HEK293 (cell line): ENCODE measurements around the gene IDH3B.
A peak's percentile ranks its signal among the peaks of the same experiment; 100 is the strongest.

ENCODE experiments used
- KLF1 ChIP-seq: fragments of 450-650 bp; formaldehyde crosslinking; IDR thresholded peaks from 2 replicates; pipeline ENCODE4 v1.5.1; 2016; ENCODE audit warnings: missing biosample characterization, missing genetic modification characterization
- MEIS1 ChIP-seq: sonication (generic); formaldehyde crosslinking; IDR thresholded peaks from 2 replicates; pipeline ENCODE4 v1.8.1; 2022; ENCODE audit warnings: missing genetic modification reagents, mild to moderate bottlenecking, borderline replicate concordance
- MZF1 ChIP-seq: fragments of 450-650 bp; formaldehyde crosslinking; IDR thresholded peaks from 2 replicates; pipeline ENCODE4 v1.5.1; 2017; ENCODE audit warnings: missing biosample characterization, missing genetic modification characterization, borderline replicate concordance
- RBAK ChIP-seq: fragments of 450-650 bp; formaldehyde crosslinking; IDR thresholded peaks from 2 replicates; pipeline ENCODE4 v1.5.1; 2016; ENCODE audit warnings: missing biosample characterization, missing genetic modification characterization
- SP3 ChIP-seq: fragments of 450-650 bp; formaldehyde crosslinking; IDR thresholded peaks from 2 replicates; pipeline ENCODE4 v1.5.1; 2016; ENCODE audit warnings: missing biosample characterization, missing genetic modification characterization
- YY2 ChIP-seq: fragments of 450-650 bp; formaldehyde crosslinking; IDR thresholded peaks from 2 replicates; pipeline ENCODE4 v1.5.1; 2016; ENCODE audit warnings: missing biosample characterization, missing genetic modification characterization
- ZEB2 ChIP-seq: fragments of 450-650 bp; formaldehyde crosslinking; IDR thresholded peaks from 2 replicates; pipeline ENCODE4 v1.5.1; 2016; ENCODE audit warnings: missing biosample characterization, missing genetic modification characterization
- ZNF112 ChIP-seq: fragments of 450-650 bp; formaldehyde crosslinking; IDR thresholded peaks from 2 replicates; pipeline ENCODE4 v1.5.0; 2017; ENCODE audit warnings: missing biosample characterization, missing genetic modification characterization
- ZNF157 ChIP-seq: fragments of 450-650 bp; formaldehyde crosslinking; IDR thresholded peaks from 2 replicates; pipeline ENCODE4 v1.5.1; 2016; ENCODE audit warnings: missing biosample characterization, missing genetic modification characterization
- ZNF214 ChIP-seq: fragments of 450-650 bp; formaldehyde crosslinking; IDR thresholded peaks from 2 replicates; pipeline ENCODE4 v1.5.1; 2017; ENCODE audit warnings: missing biosample characterization, mild to moderate bottlenecking, missing genetic modification characterization, borderline replicate concordance
- ZNF23 ChIP-seq: fragments of 450-650 bp; formaldehyde crosslinking; IDR thresholded peaks from 2 replicates; pipeline ENCODE4 v1.5.1; 2016; ENCODE audit warnings: missing biosample characterization, missing genetic modification characterization, borderline replicate concordance
- ZNF311 ChIP-seq: fragments of 450-650 bp; formaldehyde crosslinking; IDR thresholded peaks from 2 replicates; pipeline ENCODE4 v1.5.1; 2017; ENCODE audit warnings: missing biosample characterization, missing genetic modification characterization, borderline replicate concordance
- ZNF426 ChIP-seq: fragments of 450-650 bp; formaldehyde crosslinking; IDR thresholded peaks from 2 replicates; pipeline ENCODE4 v1.5.1; 2017; ENCODE audit warnings: missing biosample characterization, missing genetic modification characterization, mild to moderate bottlenecking, inconsistent platforms, moderate library complexity
- ZNF555 ChIP-seq: fragments of 450-650 bp; formaldehyde crosslinking; conservative IDR thresholded peaks from 2 replicates; pipeline ENCODE4 v1.5.1; 2017; ENCODE audit warnings: missing biosample characterization, mild to moderate bottlenecking, missing genetic modification characterization, inconsistent platforms
- ZNF596 ChIP-seq: fragments of 450-650 bp; IDR thresholded peaks from 2 replicates; pipeline ENCODE4 v1.5.0; 2018; ENCODE audit warnings: missing biosample characterization, mild to moderate bottlenecking, missing genetic modification characterization, moderate library complexity
- ZNF623 ChIP-seq: fragments of 450-650 bp; formaldehyde crosslinking; IDR thresholded peaks from 2 replicates; pipeline ENCODE4 v1.5.1; 2016; ENCODE audit warnings: missing biosample characterization, missing genetic modification characterization
- ZNF701 ChIP-seq: fragments of 450-650 bp; formaldehyde crosslinking; IDR thresholded peaks from 2 replicates; pipeline ENCODE4 v1.5.1; 2016; ENCODE audit warnings: missing biosample characterization, missing genetic modification characterization
- ZNF777 ChIP-seq: fragments of 450-650 bp; formaldehyde crosslinking; IDR thresholded peaks from 2 replicates; pipeline ENCODE4 v1.5.1; 2017; ENCODE audit warnings: missing biosample characterization, missing genetic modification characterization, borderline replicate concordance
- TF ChIP-seq, protein P1 (sequence below): fragments of 450-650 bp; formaldehyde crosslinking; IDR thresholded peaks from 2 replicates; pipeline ENCODE4 v1.5.1; 2016; ENCODE audit warnings: missing biosample characterization, missing genetic modification characterization
- TF ChIP-seq, protein P2 (sequence below): fragments of 450-650 bp; formaldehyde crosslinking; IDR thresholded peaks from 2 replicates; pipeline ENCODE4 v1.5.1; 2016; ENCODE audit warnings: missing biosample characterization, missing genetic modification characterization
- TF ChIP-seq, protein P3 (sequence below): fragments of 450-650 bp; formaldehyde crosslinking; IDR thresholded peaks from 2 replicates; pipeline ENCODE4 v1.5.1; 2016; ENCODE audit warnings: missing biosample characterization, missing genetic modification characterization
- TF ChIP-seq, protein P4 (sequence below): fragments of 450-650 bp; formaldehyde crosslinking; IDR thresholded peaks from 2 replicates; pipeline ENCODE4 v1.5.1; 2017; ENCODE audit warnings: missing biosample characterization, missing genetic modification characterization
- TF ChIP-seq, protein P5 (sequence below): fragments of 450-650 bp; IDR thresholded peaks from 2 replicates; pipeline ENCODE4 v1.5.1; 2018; ENCODE audit warnings: missing biosample characterization, missing genetic modification characterization
- TF ChIP-seq, protein P6 (sequence below): fragments of 450-650 bp; formaldehyde crosslinking; IDR thresholded peaks from 2 replicates; pipeline ENCODE4 v1.5.1; 2016; ENCODE audit warnings: missing biosample characterization, missing genetic modification characterization
- TF ChIP-seq, protein P7 (sequence below): fragments of 450-650 bp; formaldehyde crosslinking; IDR thresholded peaks from 2 replicates; pipeline ENCODE4 v1.5.1; 2016; ENCODE audit warnings: missing biosample characterization, missing genetic modification characterization

Gene IDH3B

DNA sequence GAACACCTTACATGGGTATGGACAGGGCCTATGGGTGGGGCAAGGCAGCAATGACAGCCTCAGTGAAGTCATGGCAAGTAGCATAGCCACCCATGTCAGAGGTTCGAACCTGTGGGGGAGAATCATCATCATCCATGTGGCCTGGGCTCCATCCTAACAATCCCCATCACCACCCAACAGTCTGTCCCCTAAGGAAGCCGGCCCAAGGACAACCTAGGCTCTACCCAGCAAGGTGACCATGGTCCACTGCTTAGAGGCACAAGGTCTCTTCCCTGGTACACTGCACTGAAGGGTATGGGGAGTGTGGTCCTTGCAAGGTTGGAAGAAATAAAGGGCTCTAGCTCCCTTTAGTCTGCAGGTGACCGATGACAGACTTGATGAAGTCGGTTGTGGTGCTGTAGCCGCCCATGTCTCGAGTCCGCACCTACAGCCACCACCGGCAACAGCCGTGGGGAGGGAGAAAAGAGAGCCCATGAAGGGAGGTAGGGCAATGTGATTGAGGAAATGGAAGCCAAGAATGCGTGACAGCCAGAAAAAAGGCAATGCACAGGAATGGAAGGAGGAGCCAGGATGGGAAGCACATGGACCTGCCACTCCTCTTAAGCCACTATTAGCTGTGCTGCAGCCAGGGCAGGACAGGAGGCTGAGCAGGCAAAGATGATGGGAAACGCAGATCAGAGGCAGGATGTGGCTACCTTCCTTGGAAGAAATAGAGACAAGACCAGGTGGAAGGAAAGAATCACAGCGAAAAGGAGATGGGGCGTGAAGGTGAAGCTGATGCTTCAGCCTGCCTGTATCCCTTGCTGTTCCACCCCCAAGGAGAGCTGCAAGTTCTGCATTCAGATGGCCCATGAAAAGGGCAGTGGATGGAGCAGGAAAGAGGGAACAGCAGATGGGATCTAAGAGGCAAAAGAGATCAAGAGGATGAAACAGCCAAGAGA is 5.3 kb downstream of the IDH3B start (continued):
- no peak for TF ChIP-seq ZNF623 (tag by site-specific recombination)
- TF ChIP-seq ZEB2 (tag by site-specific recombination): peak; percentile 62; the same call in 1 of the 2 replicates
- TF ChIP-seq, protein P1, sequence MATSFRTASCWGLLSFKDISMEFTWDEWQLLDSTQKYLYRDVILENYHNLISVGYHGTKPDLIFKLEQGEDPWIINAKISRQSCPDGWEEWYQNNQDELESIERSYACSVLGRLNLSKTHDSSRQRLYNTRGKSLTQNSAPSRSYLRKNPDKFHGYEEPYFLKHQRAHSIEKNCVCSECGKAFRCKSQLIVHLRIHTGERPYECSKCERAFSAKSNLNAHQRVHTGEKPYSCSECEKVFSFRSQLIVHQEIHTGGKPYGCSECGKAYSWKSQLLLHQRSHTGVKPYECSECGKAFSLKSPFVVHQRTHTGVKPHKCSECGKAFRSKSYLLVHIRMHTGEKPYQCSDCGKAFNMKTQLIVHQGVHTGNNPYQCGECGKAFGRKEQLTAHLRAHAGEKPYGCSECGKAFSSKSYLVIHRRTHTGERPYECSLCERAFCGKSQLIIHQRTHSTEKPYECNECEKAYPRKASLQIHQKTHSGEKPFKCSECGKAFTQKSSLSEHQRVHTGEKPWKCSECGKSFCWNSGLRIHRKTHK (tag by site-specific recombination): no peak
- no peak for TF ChIP-seq MEIS1 (CRISPR knock-in tag)
- TF ChIP-seq, protein P2, sequence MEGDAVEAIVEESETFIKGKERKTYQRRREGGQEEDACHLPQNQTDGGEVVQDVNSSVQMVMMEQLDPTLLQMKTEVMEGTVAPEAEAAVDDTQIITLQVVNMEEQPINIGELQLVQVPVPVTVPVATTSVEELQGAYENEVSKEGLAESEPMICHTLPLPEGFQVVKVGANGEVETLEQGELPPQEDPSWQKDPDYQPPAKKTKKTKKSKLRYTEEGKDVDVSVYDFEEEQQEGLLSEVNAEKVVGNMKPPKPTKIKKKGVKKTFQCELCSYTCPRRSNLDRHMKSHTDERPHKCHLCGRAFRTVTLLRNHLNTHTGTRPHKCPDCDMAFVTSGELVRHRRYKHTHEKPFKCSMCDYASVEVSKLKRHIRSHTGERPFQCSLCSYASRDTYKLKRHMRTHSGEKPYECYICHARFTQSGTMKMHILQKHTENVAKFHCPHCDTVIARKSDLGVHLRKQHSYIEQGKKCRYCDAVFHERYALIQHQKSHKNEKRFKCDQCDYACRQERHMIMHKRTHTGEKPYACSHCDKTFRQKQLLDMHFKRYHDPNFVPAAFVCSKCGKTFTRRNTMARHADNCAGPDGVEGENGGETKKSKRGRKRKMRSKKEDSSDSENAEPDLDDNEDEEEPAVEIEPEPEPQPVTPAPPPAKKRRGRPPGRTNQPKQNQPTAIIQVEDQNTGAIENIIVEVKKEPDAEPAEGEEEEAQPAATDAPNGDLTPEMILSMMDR: no peak
- TF ChIP-seq ZNF596: no peak
- no peak for TF ChIP-seq ZNF157 (tag by site-specific recombination)
- TF ChIP-seq SP3 (tag by site-specific recombination): peak; percentile 27
- no peak for TF ChIP-seq ZNF701 (tag by site-specific recombination)
- peak; percentile 73 for TF ChIP-seq MZF1
- TF ChIP-seq ZNF311 (tag by site-specific recombination): no peak
- TF ChIP-seq YY2: no peak
- TF ChIP-seq, protein P3, sequence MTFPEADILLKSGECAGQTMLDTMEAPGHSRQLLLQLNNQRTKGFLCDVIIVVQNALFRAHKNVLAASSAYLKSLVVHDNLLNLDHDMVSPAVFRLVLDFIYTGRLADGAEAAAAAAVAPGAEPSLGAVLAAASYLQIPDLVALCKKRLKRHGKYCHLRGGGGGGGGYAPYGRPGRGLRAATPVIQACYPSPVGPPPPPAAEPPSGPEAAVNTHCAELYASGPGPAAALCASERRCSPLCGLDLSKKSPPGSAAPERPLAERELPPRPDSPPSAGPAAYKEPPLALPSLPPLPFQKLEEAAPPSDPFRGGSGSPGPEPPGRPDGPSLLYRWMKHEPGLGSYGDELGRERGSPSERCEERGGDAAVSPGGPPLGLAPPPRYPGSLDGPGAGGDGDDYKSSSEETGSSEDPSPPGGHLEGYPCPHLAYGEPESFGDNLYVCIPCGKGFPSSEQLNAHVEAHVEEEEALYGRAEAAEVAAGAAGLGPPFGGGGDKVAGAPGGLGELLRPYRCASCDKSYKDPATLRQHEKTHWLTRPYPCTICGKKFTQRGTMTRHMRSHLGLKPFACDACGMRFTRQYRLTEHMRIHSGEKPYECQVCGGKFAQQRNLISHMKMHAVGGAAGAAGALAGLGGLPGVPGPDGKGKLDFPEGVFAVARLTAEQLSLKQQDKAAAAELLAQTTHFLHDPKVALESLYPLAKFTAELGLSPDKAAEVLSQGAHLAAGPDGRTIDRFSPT (tag by site-specific recombination): no peak
- TF ChIP-seq, protein P4, sequence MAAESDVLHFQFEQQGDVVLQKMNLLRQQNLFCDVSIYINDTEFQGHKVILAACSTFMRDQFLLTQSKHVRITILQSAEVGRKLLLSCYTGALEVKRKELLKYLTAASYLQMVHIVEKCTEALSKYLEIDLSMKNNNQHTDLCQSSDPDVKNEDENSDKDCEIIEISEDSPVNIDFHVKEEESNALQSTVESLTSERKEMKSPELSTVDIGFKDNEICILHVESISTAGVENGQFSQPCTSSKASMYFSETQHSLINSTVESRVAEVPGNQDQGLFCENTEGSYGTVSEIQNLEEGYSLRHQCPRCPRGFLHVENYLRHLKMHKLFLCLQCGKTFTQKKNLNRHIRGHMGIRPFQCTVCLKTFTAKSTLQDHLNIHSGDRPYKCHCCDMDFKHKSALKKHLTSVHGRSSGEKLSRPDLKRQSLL: 0 out of 2 replicates have a peak, but pooled peaks have one; percentile 45
- no peak for TF ChIP-seq KLF1
- no peak for TF ChIP-seq ZNF214 (tag by site-specific recombination)
- no peak for TF ChIP-seq ZNF555 (tag by site-specific recombination)
- TF ChIP-seq, protein P5, sequence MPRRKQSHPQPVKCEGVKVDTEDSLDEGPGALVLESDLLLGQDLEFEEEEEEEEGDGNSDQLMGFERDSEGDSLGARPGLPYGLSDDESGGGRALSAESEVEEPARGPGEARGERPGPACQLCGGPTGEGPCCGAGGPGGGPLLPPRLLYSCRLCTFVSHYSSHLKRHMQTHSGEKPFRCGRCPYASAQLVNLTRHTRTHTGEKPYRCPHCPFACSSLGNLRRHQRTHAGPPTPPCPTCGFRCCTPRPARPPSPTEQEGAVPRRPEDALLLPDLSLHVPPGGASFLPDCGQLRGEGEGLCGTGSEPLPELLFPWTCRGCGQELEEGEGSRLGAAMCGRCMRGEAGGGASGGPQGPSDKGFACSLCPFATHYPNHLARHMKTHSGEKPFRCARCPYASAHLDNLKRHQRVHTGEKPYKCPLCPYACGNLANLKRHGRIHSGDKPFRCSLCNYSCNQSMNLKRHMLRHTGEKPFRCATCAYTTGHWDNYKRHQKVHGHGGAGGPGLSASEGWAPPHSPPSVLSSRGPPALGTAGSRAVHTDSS (tag by site-specific recombination): 0 out of 2 replicates have a peak, but pooled peaks have one; percentile 9
- TF ChIP-seq, protein P6, sequence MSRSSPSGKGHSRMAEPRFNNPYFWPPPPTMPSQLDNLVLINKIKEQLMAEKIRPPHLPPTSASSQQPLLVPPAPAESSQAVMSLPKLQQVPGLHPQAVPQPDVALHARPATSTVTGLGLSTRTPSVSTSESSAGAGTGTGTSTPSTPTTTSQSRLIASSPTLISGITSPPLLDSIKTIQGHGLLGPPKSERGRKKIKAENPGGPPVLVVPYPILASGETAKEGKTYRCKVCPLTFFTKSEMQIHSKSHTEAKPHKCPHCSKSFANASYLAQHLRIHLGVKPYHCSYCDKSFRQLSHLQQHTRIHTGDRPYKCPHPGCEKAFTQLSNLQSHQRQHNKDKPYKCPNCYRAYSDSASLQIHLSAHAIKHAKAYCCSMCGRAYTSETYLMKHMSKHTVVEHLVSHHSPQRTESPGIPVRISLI (tag by site-specific recombination): no peak
- no peak for TF ChIP-seq ZNF777 (tag by site-specific recombination)
- no peak for TF ChIP-seq ZNF23 (tag by site-specific recombination)
- TF ChIP-seq RBAK (tag by site-specific recombination): no peak
- no peak for TF ChIP-seq ZNF426
- TF ChIP-seq, protein P7, sequence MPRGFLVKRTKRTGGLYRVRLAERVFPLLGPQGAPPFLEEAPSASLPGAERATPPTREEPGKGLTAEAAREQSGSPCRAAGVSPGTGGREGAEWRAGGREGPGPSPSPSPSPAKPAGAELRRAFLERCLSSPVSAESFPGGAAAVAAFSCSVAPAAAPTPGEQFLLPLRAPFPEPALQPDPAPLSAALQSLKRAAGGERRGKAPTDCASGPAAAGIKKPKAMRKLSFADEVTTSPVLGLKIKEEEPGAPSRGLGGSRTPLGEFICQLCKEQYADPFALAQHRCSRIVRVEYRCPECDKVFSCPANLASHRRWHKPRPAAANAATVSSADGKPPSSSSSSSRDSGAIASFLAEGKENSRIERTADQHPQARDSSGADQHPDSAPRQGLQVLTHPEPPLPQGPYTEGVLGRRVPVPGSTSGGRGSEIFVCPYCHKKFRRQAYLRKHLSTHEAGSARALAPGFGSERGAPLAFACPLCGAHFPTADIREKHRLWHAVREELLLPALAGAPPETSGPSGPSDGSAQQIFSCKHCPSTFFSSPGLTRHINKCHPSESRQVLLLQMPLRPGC: peak; percentile 60; the same call in 1 of the 2 replicates
- TF ChIP-seq ZNF112 (tag by site-specific recombination): no peak
